Esophagus muscularis mucosa (tissue), 3 donors: ENCODE results near the gene ACAA1.

ENCODE experiments used
- POLR2A ChIP-seq: fragments of 450-650 bp; IDR thresholded peaks from one replicate; pipeline ENCODE4 v1.6.1; 2017; ENCODE audit warnings: antibody characterized with exemption, moderate library complexity, mild to moderate bottlenecking, low read depth
- TF ChIP-seq, protein P1 (sequence below), 3 experiments: fragments of 200-600 bp in 2 of 3; fragments of 450-650 bp in 1 of 3; sonication (generic) in 2 of 3; IDR thresholded peaks; one replicate each; pipeline ENCODE4 v1.5.1; 2017 to 2019; ENCODE audit warnings: antibody characterized with exemption in 3 of 3, mild to moderate bottlenecking in 2 of 3, moderate library complexity in 1 of 3

DNA sequence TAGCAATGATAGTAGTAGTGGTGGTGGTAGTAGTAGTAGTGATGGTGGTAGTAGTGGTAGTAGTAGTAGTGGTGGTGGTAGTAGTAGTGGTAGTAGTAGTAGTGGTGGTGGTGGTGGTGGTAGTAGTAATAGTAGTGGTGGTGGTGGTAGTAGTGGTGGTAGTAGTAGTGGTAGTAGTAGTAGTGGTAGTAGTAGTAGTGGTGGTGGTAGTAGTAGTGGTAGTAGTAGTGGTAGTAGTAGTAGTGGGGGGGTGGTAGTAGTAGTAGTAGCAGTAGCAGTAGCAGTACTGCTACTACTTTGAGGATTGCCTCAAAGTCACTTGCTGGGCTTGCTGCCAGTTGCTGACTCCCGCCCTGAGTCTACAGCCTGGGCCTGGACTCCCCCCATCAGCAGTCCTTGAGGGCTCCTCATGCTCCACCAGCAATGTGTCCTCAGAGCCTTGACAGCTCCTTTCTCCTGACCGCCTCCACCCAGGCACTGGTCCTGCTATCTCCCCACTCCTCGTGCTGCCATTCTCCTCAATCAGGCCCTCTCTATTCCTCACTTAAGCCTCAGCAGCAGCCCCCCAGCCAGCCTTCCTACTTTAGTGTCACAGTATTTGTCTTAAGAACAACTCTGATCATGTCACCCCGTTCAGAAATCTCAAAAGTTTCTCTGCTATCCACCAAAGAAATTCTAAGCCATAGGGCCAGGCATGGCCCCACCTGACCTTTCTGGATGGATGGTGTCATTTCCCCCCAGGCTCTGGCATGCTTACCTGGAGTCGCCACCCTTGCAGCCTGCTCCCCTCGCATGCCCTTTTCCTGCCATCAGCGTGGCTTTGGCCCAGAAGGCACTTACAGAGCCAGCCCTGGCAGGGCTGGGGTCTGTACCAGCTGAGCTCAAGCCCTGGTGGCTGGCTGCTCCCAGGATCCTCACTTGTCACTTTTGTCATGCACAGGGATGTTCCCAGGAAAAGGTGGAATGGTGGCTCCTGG, 52.3 kb downstream of the ACAA1 start:
- TF ChIP-seq, protein P1, sequence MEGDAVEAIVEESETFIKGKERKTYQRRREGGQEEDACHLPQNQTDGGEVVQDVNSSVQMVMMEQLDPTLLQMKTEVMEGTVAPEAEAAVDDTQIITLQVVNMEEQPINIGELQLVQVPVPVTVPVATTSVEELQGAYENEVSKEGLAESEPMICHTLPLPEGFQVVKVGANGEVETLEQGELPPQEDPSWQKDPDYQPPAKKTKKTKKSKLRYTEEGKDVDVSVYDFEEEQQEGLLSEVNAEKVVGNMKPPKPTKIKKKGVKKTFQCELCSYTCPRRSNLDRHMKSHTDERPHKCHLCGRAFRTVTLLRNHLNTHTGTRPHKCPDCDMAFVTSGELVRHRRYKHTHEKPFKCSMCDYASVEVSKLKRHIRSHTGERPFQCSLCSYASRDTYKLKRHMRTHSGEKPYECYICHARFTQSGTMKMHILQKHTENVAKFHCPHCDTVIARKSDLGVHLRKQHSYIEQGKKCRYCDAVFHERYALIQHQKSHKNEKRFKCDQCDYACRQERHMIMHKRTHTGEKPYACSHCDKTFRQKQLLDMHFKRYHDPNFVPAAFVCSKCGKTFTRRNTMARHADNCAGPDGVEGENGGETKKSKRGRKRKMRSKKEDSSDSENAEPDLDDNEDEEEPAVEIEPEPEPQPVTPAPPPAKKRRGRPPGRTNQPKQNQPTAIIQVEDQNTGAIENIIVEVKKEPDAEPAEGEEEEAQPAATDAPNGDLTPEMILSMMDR (IDR thresholded peaks at IDR 0.05): no peak
- no peak for TF ChIP-seq POLR2A
